OCI-LY7 (cell line): Measurements from ENCODE around the gene DYNC2H1. TPM values are rescaled to one million over a fixed set of nuclear protein-coding genes. Genes with fewer than 3 reads are reported as not detected.

Source experiments
- BruUV-seq: library from RNA; stranded (reverse); fragments of 400-500 nt; replicated peaks from 2 replicates; lab custom pipeline; 2021; lab: Mats Ljungman, UMichigan
- CTCF ChIA-PET: fragments of 300-600 bp; sonication (Branson Sonifier 250); formaldehyde crosslinking; loops from one replicate; lab custom pipeline; 2022; ENCODE audit warnings: antibody characterized with exemption; ENCODE audit not compliant: unreplicated experiment; lab: Charles Lee
- POLR2A ChIA-PET: fragments of 300-600 bp; sonication (Branson Sonifier 250); formaldehyde crosslinking; loops from one replicate; lab custom pipeline; 2022; ENCODE audit warnings: antibody characterized with exemption; lab: Charles Lee
- DNase-seq: peaks from one replicate; pipeline ENCODE4 v3.0.0-alpha.2; 2015; ENCODE audit warnings: low spot score
- H2AFZ ChIP-seq: fragments of 200-600 bp; sonication (generic), shearing (Covaris generic); 2 replicates; pipeline ENCODE4 v1.6.1; 2014; ENCODE audit warnings: mild to moderate bottlenecking, antibody characterized with exemption, low read length, moderate library complexity
- H3K27ac ChIP-seq: fragments of 200-600 bp; sonication (generic); 2 replicates; pipeline ENCODE4 v1.5.1; 2014; ENCODE audit warnings: mixed run types, low read depth, mild to moderate bottlenecking, moderate library complexity, low read length, inconsistent platforms; ENCODE audit not compliant: poor library complexity, severe bottlenecking
- H3K36me3 ChIP-seq: fragments of 200-600 bp; sonication (generic); 2 replicates; pipeline ENCODE4 v1.6.1; 2014; ENCODE audit warnings: mild to moderate bottlenecking, antibody characterized with exemption, low read length, moderate library complexity, mixed read lengths; ENCODE audit not compliant: insufficient read depth
- H3K4me1 ChIP-seq: fragments of 200-600 bp; sonication (generic); 2 replicates; pipeline ENCODE4 v1.5.1; 2014; ENCODE audit warnings: mild to moderate bottlenecking, low read length; ENCODE audit not compliant: insufficient read depth, poor library complexity, severe bottlenecking
- H3K4me2 ChIP-seq: fragments of 200-600 bp; sonication (generic); 2 replicates; pipeline ENCODE4 v1.6.1; 2014; ENCODE audit warnings: mild to moderate bottlenecking, low read length
- H3K4me3 ChIP-seq: fragments of 200-600 bp; sonication (generic); 2 replicates; pipeline ENCODE4 v1.5.1; 2014; ENCODE audit warnings: mild to moderate bottlenecking, low read depth, low read length; ENCODE audit not compliant: poor library complexity, severe bottlenecking
- H3K79me2 ChIP-seq: fragments of 200-600 bp; sonication (generic); 2 replicates; pipeline ENCODE4 v1.6.1; 2016; ENCODE audit warnings: low read depth, mild to moderate bottlenecking, low read length, moderate library complexity, mixed read lengths; ENCODE audit not compliant: insufficient read depth
- H3K9me2 ChIP-seq: fragments of 200-600 bp; sonication (generic); 2 replicates; pipeline ENCODE4 v1.6.1; 2016; ENCODE audit warnings: mild to moderate bottlenecking, low read length, mixed read lengths; ENCODE audit not compliant: insufficient read depth
- H3K9me3 ChIP-seq: fragments of 200-600 bp; sonication (generic); 2 replicates; pipeline ENCODE4 v1.6.1; 2014; ENCODE audit warnings: mild to moderate bottlenecking, mixed run types, low read length, mixed read lengths
- H4K20me1 ChIP-seq: fragments of 200-600 bp; sonication (generic); 2 replicates; pipeline ENCODE4 v1.6.1; 2014; ENCODE audit warnings: mild to moderate bottlenecking, antibody characterized with exemption, low read length, moderate library complexity, mixed read lengths; ENCODE audit not compliant: insufficient read depth
- CTCF ChIP-seq: fragments of 200-600 bp; sonication (generic); conservative IDR thresholded peaks from 2 replicates; pipeline ENCODE4 v1.5.1; 2014; ENCODE audit warnings: mild to moderate bottlenecking, antibody characterized with exemption, low read length, moderate library complexity, mixed read lengths
- EZH2phosphoT487 ChIP-seq: fragments of 200-600 bp; sonication (generic); IDR thresholded peaks from 2 replicates; pipeline ENCODE4 v1.6.1; 2018; ENCODE audit warnings: low read depth, borderline replicate concordance, mild to moderate bottlenecking, mixed run types, antibody characterized with exemption, low read length, moderate library complexity, mixed read lengths
- intact Hi-C: fragments of 100-400 bp; cut with micrococcal nuclease; formaldehyde crosslinking; loops from one replicate; pipeline ENCODE4 v1.10.0; 2022; ENCODE audit not compliant: unreplicated experiment
- total RNA-seq, 2 experiments: library from RNA; depleted of rRNA in 1 of 2; stranded (reverse); fragments of >200 nt in 1 of 2; shearing (Covaris generic) in 1 of 2; gene quantifications; 2 replicates each; pipeline ENCODE4 v1.2.3, GENCODE V29; 2014 to 2022

Gene DYNC2H1
- total RNA-seq, 2 experiments from 2014 or later: 0.44 to 1.1 TPM

- Histone ChIP-seq H3K9me2 (no peaks in the 10 kb centered on the region), H3K36me3 (no peaks in the 10 kb centered on the region), H3K9me3 (no peaks in the 10 kb centered on the region), H3K4me3 (no peak overlapping the region), H3K79me2 (no peaks in the 10 kb centered on the region), H4K20me1 (no peaks in the 10 kb centered on the region), H3K4me2 (no peak overlapping the region), H3K4me1 (no peaks in the 10 kb centered on the region), H3K27ac (no peak overlapping the region), H2AFZ (no peak overlapping the region)
- TF ChIP-seq CTCF (no peak), EZH2phosphoT487 (no peak)
- ChIA-PET POLR2A (interaction anchor here (0.6 kb wide), 1 partner anchor 148 kb away, joined by 3 read pairs; no protein-coding TSS in a partner anchor), CTCF (no interaction called here)
- no peak for DNase-seq
- intact Hi-C loops: no loop called here
- BruUV-seq: no TSS peak
Measured at GRCh38 chr11:103465555-103466140, 356.4 kb downstream of the DYNC2H1 start.

GRCh38 chr11:103471546-103471945, 362.3 kb downstream of the DYNC2H1 start:
- no peak for TF ChIP-seq CTCF
- TF ChIP-seq EZH2phosphoT487: no peak
- no peaks in the 10 kb centered on the region for H3K4me1 ChIP-seq
- no peaks in the 10 kb centered on the region for H3K79me2 ChIP-seq
- H3K4me3 ChIP-seq: no peak overlapping the region
- BruUV-seq: no TSS peak
- ChIA-PET POLR2A (no interaction called here), CTCF (no interaction called here)
- no peaks in the 10 kb centered on the region for H4K20me1 ChIP-seq
- H3K4me2 ChIP-seq: no peak overlapping the region
- H3K9me2 ChIP-seq: no peaks in the 10 kb centered on the region
- no peaks in the 10 kb centered on the region for H3K36me3 ChIP-seq
- no peak overlapping the region for H3K27ac ChIP-seq
- no peak for DNase-seq
- H3K9me3 ChIP-seq: no peaks in the 10 kb centered on the region
- intact Hi-C loops: no loop called here
- no peak overlapping the region for H2AFZ ChIP-seq

GRCh38 chr11:103476874-103477273, 367.6 kb downstream of the DYNC2H1 start:
- H3K4me1 ChIP-seq: no peaks in the 10 kb centered on the region
- H3K9me2 ChIP-seq: no peaks in the 10 kb centered on the region
- intact Hi-C loops: no loop called here
- BruUV-seq: no TSS peak
- no peaks in the 10 kb centered on the region for H3K9me3 ChIP-seq
- H3K27ac ChIP-seq: no peak overlapping the region
- TF ChIP-seq CTCF: no peak
- no peak for TF ChIP-seq EZH2phosphoT487
- no peak overlapping the region for H3K4me2 ChIP-seq
- CTCF ChIA-PET: no interaction called here
- H4K20me1 ChIP-seq: no peaks in the 10 kb centered on the region
- H3K79me2 ChIP-seq: no peaks in the 10 kb centered on the region
- POLR2A ChIA-PET: interaction anchor here (1.2 to 1.5 kb wide), 2 partner anchors 9 to 22 kb away, joined by 3 to 6 read pairs; no protein-coding TSS in a partner anchor
- no peaks in the 10 kb centered on the region for H3K36me3 ChIP-seq
- no peak overlapping the region for H2AFZ ChIP-seq
- DNase-seq: no peak
- no peak overlapping the region for H3K4me3 ChIP-seq
